GM21447 (cell line): ENCODE data around the gene TMEM106C.

ENCODE experiments used
- ATAC-seq: cut with Tn5 transposase; IDR thresholded peaks from one replicate; pipeline ENCODE4 v1.9.1; 2021; ENCODE audit not compliant: unreplicated experiment

The TMEM106C gene

GRCh38 chr12:47979166-47979565 is 15.8 kb downstream of the TMEM106C start:
- no peak for ATAC-seq

- no peak for ATAC-seq
Measured at GRCh38 chr12:47979686-47980085, 16.3 kb downstream of the TMEM106C start.

GRCh38 chr12:47980197-47980596 is 16.8 kb downstream of the TMEM106C start:
- no peak for ATAC-seq

- ATAC-seq, result no peak
Measured at GRCh38 chr12:47980779-47981495, 17.5 kb downstream of the TMEM106C start.

GRCh38 chr12:47981496-47982260 is 18.3 kb downstream of the TMEM106C start:
- no peak for ATAC-seq

- ATAC-seq, result no peak
Measured at GRCh38 chr12:47982311-47982710, 18.9 kb downstream of the TMEM106C start.

GRCh38 chr12:47982770-47983169 is 19.4 kb downstream of the TMEM106C start:
- ATAC-seq, result no peak

GRCh38 chr12:47983541-47984115 is 20.2 kb downstream of the TMEM106C start:
- no peak for ATAC-seq

GRCh38 chr12:47984331-47984801 is 21.0 kb downstream of the TMEM106C start:
- ATAC-seq, result no peak

- ATAC-seq, result no peak
Measured at GRCh38 chr12:47985596-47986290, 22.3 kb downstream of the TMEM106C start.

- ATAC-seq, result no peak
Measured at GRCh38 chr12:47986291-47986660, 22.9 kb downstream of the TMEM106C start.

- no peak for ATAC-seq
Measured at GRCh38 chr12:47986832-47987231, 23.4 kb downstream of the TMEM106C start.

- ATAC-seq, result no peak
Measured at GRCh38 chr12:47987411-47988072, 24.1 kb downstream of the TMEM106C start.

GRCh38 chr12:47988073-47989022 is 25.0 kb downstream of the TMEM106C start:
- no peak for ATAC-seq

GRCh38 chr12:47989023-47989417 is 25.6 kb downstream of the TMEM106C start:
- no peak for ATAC-seq

- ATAC-seq, result no peak
Measured at GRCh38 chr12:47989666-47990065, 26.3 kb downstream of the TMEM106C start.

GRCh38 chr12:47990351-47991105 is 27.1 kb downstream of the TMEM106C start:
- ATAC-seq, result peak; percentile 99

- ATAC-seq, result no peak
Measured at GRCh38 chr12:47991106-47992061, 28.0 kb downstream of the TMEM106C start.
